ENCODE measurements around the gene OTOS. TPM values are rescaled to one million over a fixed set of nuclear protein-coding genes. Genes with fewer than 3 reads are reported as not detected.

The OTOS gene
- total and polyA plus RNA-seq, 9 of the 15 experiments (the other 6 are each of a cell fraction or from before 2014, with no cell fraction given) = not detected

DNA sequence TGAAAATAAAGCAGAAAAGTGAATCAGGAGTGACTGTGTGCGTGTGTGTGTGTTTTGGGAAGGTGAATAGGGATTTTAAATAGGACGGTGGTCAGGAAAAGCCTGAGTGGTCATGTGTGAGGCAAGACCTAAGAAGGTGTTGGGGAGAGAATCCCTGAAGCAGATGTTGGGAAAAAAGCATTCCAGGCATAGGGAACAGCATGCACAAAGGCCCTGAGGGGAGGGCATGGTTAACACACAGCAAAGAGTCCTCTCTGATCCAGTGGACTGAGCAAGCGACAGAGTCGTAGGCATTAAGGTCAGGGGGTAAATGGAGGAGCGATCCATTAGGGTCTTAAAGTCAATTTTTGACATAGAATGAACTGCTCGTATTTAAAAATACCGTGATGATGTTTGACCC, 34.0 kb upstream of the OTOS start (continued):
- TF ChIP-seq ZNF324 (CRISPR knock-in tag; IDR thresholded peaks at IDR 0.05) (no peak), FIP1L1 (IDR thresholded peaks at IDR 0.05; ENCODE audit: low read depth, low read length, poor library complexity, severe bottlenecking) (no peak)

DNA sequence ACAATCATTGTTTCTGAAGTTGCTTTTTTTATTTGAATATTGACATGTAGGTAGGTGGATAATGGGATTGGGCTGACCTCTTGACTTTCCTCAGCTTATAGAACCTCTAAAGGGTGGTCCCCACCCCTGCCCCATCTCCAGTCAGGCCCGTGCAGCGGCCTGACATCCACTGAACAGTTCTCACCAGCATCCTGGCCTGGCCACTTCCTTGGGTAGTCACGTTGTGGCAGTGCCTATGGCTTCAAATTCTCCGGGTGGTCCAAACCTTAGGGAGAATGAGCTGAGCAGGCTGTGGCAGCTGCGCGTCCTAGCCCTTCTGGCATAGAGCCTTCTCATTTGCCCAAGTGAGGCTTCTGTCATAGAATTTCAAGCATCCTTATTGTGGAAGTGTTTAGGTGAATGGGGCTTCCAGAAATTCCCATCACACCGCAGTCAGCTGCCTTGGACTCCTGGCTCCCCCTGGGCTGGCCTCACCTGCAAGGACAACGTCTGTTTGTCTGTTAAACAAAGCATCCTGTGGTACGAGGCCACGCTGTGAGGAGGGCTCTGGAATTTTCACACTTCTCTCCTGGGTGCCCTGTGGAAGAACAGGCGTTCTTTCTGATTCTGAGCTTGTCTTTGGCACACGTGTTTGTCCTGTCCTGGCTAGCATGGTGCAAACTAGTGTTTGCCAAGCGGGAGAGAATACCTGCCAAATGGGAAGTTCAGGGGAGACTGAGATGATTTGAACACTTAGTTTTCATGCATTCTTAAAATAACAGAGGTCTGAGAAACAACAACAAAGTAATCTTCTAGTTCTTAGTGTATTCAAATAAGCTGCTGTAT, 31.8 kb upstream of the OTOS start:
- Histone ChIP-seq H3K9ac (ENCODE audit: insufficient read depth in 1 of 2, low read depth in 2 of 2, low read length in 2 of 2) (no peak overlapping the region), H2AFZ (ENCODE audit: low read depth, low read length) (no peak overlapping the region), H3K27me3 (ENCODE audit: control insufficient read depth in 2 of 2, insufficient read depth in 2 of 2, low read length in 2 of 2) (peaks cover 0 to 49% of the 10 kb centered on the region in 2 experiments; a peak in 3 of 5 replicates), H3K79me2 (ENCODE audit: control insufficient read depth, insufficient read depth, low read length) (no peaks in the 10 kb centered on the region), H3K4me3 (no peak overlapping the region), H3K27ac (ENCODE audit: extremely low read depth, low read depth, low read length) (no peak overlapping the region), H3K4me2 (ENCODE audit: insufficient read depth, low read length) (no peak overlapping the region), H3K4me1 (replicated peaks in 1 of 2; ENCODE audit: control insufficient read depth in 2 of 2, insufficient read depth in 2 of 2, low read length in 2 of 2) (no peaks in the 10 kb centered on the region), H4K20me1 (replicated peaks; ENCODE audit: control insufficient read depth, insufficient read depth, low read length) (no peaks in the 10 kb centered on the region), H3K9me1 (ENCODE audit: control insufficient read depth, insufficient read depth, low read length) (no peaks in the 10 kb centered on the region), H3K9me3 (replicated peaks; ENCODE audit: control insufficient read depth, insufficient read depth, low read depth, low read length) (no peaks in the 10 kb centered on the region), H3K36me3 (ENCODE audit: control insufficient read depth, insufficient read depth, low read length) (no peaks in the 10 kb centered on the region)
- intact Hi-C loops (cut with micrococcal nuclease) (no loop called here), in situ Hi-C loops (cut with MboI) (no loop called here)
- POLR2A ChIA-PET = interaction anchor here (0.5 to 1.2 kb wide), 2 partner anchors 12 to 755 kb away, joined by 4 read pairs; no protein-coding TSS in a partner anchor
- ATAC-seq (no peak), DNase-seq (ENCODE audit: extremely low read depth in 1 of 4, low spot score in 3 of 4) (no peak), FAIRE-seq (no peak)
- WGBS (ENCODE audit: insufficient coverage, low coverage, missing lambda C conversion rate) = 0% methylated on average over 11 of the region's 13 CpGs
- CTCF ChIA-PET (ENCODE audit: low intra/inter-chr PET ratio) = no interaction called here
- no TSS peak for BruUV-seq (replicated peaks)
- TF ChIP-seq PHF20 (IDR thresholded peaks at IDR 0.05; ENCODE audit: partially characterized antibody) (no peak), ZNF830 (CRISPR knock-in tag; IDR thresholded peaks at IDR 0.05) (no peak), SP1 (CRISPR knock-in tag; IDR thresholded peaks at IDR 0.05) (no peak), KAT7 (CRISPR knock-in tag; IDR thresholded peaks at IDR 0.05; ENCODE audit: borderline replicate concordance) (no peak), DNMT1 (IDR thresholded peaks at IDR 0.05) (no peak), LARP7 (IDR thresholded peaks at IDR 0.05) (no peak), NEUROD1 (IDR thresholded peaks at IDR 0.05; ENCODE audit: borderline replicate concordance, low read depth, low read length, partially characterized antibody) (no peak), ESRRA (IDR thresholded peaks at IDR 0.05; ENCODE audit: borderline replicate concordance, low read depth) (no peak), FOXK1 (CRISPR knock-in tag; IDR thresholded peaks at IDR 0.05; ENCODE audit: borderline replicate concordance) (no peak)
- TF ChIP-seq, protein P1, sequence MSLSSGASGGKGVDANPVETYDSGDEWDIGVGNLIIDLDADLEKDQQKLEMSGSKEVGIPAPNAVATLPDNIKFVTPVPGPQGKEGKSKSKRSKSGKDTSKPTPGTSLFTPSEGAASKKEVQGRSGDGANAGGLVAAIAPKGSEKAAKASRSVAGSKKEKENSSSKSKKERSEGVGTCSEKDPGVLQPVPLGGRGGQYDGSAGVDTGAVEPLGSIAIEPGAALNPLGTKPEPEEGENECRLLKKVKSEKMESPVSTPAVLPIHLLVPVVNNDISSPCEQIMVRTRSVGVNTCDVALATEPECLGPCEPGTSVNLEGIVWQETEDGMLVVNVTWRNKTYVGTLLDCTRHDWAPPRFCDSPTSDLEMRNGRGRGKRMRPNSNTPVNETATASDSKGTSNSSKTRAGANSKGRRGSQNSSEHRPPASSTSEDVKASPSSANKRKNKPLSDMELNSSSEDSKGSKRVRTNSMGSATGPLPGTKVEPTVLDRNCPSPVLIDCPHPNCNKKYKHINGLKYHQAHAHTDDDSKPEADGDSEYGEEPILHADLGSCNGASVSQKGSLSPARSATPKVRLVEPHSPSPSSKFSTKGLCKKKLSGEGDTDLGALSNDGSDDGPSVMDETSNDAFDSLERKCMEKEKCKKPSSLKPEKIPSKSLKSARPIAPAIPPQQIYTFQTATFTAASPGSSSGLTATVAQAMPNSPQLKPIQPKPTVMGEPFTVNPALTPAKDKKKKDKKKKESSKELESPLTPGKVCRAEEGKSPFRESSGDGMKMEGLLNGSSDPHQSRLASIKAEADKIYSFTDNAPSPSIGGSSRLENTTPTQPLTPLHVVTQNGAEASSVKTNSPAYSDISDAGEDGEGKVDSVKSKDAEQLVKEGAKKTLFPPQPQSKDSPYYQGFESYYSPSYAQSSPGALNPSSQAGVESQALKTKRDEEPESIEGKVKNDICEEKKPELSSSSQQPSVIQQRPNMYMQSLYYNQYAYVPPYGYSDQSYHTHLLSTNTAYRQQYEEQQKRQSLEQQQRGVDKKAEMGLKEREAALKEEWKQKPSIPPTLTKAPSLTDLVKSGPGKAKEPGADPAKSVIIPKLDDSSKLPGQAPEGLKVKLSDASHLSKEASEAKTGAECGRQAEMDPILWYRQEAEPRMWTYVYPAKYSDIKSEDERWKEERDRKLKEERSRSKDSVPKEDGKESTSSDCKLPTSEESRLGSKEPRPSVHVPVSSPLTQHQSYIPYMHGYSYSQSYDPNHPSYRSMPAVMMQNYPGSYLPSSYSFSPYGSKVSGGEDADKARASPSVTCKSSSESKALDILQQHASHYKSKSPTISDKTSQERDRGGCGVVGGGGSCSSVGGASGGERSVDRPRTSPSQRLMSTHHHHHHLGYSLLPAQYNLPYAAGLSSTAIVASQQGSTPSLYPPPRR (CRISPR knock-in tag; IDR thresholded peaks at IDR 0.05; ENCODE audit: borderline replicate concordance) = no peak
- TF ChIP-seq, protein P2, sequence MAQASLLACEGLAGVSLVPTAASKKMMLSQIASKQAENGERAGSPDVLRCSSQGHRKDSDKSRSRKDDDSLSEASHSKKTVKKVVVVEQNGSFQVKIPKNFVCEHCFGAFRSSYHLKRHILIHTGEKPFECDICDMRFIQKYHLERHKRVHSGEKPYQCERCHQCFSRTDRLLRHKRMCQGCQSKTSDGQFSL (CRISPR knock-in tag; IDR thresholded peaks at IDR 0.05) = no peak
- TF ChIP-seq, protein P2 (tag; IDR thresholded peaks at IDR 0.05) = no peak
